GM12892 (cell line): ENCODE data around the gene NLGN4Y.

Experiments used
- POLR2A ChIP-seq: IDR thresholded peaks from 2 replicates; pipeline ENCODE4 v1.6.1; 2011; ENCODE audit warnings: low read depth, low read length, control low read depth
- POLR2AphosphoS5 ChIP-seq: IDR thresholded peaks from 2 replicates; pipeline ENCODE4 v1.6.1; 2011; ENCODE audit warnings: low read depth, low read length, control low read depth
- TAF1 ChIP-seq: IDR thresholded peaks from 2 replicates; pipeline ENCODE4 v1.6.1; 2011; ENCODE audit warnings: low read depth, mild to moderate bottlenecking, control low read depth, low read length, borderline replicate concordance

GRCh38 chrY:14824583-14824982, 300.3 kb downstream of the NLGN4Y start:
- TF ChIP-seq POLR2A (no peak), POLR2AphosphoS5 (no peak), TAF1 (no peak)
